ENCODE measurements around the gene FSTL5.

- no peak for TF ChIP-seq NFIC (IDR thresholded peaks at IDR 0.05; ENCODE audit: low read depth, low read length)
- TF ChIP-seq, protein P1, sequence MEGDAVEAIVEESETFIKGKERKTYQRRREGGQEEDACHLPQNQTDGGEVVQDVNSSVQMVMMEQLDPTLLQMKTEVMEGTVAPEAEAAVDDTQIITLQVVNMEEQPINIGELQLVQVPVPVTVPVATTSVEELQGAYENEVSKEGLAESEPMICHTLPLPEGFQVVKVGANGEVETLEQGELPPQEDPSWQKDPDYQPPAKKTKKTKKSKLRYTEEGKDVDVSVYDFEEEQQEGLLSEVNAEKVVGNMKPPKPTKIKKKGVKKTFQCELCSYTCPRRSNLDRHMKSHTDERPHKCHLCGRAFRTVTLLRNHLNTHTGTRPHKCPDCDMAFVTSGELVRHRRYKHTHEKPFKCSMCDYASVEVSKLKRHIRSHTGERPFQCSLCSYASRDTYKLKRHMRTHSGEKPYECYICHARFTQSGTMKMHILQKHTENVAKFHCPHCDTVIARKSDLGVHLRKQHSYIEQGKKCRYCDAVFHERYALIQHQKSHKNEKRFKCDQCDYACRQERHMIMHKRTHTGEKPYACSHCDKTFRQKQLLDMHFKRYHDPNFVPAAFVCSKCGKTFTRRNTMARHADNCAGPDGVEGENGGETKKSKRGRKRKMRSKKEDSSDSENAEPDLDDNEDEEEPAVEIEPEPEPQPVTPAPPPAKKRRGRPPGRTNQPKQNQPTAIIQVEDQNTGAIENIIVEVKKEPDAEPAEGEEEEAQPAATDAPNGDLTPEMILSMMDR (IDR thresholded peaks at IDR 0.05 in 2 of 3, conservative IDR thresholded peaks at IDR 0.05 in 1 of 3; ENCODE audit: control insufficient read depth in 2 of 3, extremely low read depth in 1 of 3, insufficient read depth in 1 of 3, low read depth in 3 of 3, low read length in 3 of 3), result no peak
- no peak for TF ChIP-seq TAF1 (IDR thresholded peaks at IDR 0.05; ENCODE audit: borderline replicate concordance, low read depth, low read length)
- no peak for TF ChIP-seq TARDBP (IDR thresholded peaks at IDR 0.05; ENCODE audit: borderline replicate concordance)
- no peak for TF ChIP-seq GATAD2B (conservative IDR thresholded peaks at IDR 0.05; ENCODE audit: low read depth)
- no peak for TF ChIP-seq SMARCA5 (IDR thresholded peaks at IDR 0.05)
Measured at GRCh38 chr4:161850631-161851030, 313.2 kb downstream of the FSTL5 start.

Data from GM12878 (cell line).